Stimulated activated CD8-positive, alpha-beta memory T cell treated with anti-CD3 and anti-CD28 coated beads, Interleukin-4, amount 100 ng/mL, for 48 hours (primary cell): ENCODE data around the gene CSF2RB.

Source experiments
- DNase-seq: peaks from one replicate; pipeline ENCODE4 v3.0.0-alpha.2; 2020

The CSF2RB gene

DNA sequence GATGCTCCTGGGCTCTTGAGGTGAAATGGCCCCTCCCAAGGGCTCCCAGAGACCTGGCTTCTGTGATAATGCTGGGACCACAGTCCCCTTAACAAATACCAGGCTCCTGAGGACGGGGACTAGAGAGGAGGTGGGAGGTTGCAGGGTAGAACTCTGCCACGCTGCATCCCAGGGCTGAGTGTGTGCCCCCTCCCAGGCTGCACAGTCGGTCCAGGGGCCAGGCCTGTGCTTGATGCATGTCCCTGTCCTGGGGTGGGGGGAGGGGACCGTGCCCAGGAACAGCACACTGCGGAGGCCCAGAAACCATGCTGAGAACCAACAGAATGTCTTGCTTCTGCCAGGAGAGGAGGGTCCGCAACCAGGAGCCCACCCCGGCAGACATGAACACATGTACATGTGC, 9.3 kb downstream of the CSF2RB start:
- no peak for DNase-seq

DNA sequence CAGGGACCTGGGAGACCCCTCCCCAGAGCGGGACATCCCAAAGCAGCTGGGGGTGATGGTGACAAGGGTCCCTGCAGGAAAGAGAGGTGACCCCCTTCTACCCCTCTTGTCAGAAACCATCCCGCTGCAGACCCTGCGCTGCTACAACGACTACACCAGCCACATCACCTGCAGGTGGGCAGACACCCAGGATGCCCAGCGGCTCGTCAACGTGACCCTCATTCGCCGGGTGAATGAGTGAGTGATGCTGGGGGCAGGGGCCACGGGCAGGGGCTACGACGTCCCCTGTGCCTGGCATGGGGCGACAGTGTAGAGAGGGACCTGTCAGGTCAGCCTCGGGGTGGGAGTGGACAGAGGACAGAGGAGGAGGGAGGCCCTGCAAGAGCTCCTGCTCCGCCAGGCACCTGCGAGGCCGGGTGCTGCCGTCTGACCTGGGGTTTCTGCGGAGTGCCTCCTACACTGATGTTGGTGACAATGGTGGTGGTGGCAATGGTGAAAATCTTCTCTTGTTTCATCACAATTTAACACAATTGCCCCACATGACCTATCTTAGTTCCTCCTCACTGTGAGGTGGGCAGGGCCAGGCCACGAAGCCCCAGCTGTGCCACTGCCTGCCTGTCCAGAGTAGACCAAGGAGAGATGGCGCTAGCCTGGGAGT, 9.8 kb downstream of the CSF2RB start:
- no peak for DNase-seq

DNA sequence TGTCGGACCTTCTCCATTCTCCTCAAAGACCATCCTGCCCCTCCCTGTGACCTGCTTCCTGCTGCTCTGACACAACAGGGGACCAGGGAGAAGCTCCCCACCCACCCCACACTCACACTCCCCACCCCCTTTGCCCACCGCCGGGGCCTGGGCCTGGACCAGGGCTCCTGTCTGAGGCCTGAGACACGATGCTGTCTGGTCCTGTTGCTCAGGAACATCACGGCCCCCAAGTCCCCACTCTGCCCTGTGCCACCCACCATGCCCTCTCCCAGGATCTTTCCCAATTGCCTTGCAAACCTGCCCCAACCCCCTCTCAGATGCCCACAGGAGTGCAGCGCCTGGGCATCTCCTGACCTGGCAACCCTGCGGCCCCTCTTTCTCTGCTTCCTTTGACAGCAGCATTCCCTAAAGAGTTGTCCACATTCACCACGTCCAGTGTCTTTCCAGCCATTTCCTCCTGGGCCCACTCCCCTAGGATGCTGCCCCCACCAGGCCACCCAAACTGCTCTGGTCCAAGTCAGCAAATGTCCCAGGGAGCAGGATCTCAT, 10.8 kb downstream of the CSF2RB start:
- DNase-seq: no peak

DNA sequence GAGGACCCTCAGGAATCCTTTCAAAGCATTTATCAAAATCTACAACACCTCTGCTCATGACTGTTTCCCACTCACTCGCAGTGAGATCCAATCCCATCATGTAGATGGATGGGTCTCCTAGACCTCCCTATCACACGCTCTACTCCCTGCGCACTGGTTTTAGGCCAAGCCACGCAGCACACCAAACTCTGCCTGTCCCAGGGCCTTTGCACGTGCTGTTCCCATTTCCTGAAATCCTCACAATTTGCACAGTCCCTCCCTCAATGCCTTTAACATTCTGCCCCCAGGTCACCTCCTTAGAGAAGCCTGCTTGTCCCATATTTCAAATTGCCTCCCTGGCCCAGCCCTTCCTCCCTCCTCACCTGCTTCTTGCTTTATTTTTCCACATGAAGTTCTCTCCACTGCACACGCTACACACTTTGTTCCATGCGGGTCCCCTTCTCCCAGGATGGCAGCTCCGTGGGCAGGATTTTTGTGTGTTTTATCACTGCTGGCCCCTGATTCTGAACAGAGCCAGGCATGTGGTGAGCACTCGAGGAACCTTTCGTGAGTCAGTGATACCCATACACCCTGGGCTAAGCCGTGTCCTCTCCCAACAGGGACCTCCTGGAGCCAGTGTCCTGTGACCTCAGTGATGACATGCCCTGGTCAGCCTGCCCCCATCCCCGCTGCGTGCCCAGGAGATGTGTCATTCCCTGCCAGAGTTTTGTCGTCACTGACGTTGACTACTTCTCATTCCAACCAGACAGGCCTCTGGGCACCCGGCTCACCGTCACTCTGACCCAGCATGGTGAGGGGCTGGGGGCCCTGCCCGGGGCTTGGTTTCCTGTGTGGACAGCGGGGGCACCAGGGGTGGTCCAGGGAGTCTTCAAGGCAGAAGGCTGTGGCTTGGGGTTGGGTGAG, 12.2 kb downstream of the CSF2RB start:
- no peak for DNase-seq

DNA sequence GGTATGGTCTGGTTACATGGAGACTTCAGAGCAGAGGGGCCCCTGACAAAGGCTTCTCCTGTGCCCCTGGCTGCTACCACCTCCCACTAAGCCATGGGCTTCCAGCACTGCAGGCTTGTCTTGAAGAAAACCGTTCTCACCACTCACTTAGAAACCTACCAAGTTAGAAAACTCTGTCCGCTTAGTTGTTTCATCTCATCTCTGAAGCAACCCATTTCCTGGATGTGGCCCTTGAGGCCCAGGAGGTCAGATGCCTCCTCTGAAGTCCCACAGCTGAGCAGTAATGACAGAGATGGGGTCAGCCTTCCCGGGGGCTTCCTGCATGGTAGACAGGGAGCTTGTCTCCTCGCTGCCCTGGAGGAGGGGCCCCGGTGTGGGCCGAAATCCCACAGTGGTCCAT, 12.9 kb downstream of the CSF2RB start:
- no peak for DNase-seq

DNA sequence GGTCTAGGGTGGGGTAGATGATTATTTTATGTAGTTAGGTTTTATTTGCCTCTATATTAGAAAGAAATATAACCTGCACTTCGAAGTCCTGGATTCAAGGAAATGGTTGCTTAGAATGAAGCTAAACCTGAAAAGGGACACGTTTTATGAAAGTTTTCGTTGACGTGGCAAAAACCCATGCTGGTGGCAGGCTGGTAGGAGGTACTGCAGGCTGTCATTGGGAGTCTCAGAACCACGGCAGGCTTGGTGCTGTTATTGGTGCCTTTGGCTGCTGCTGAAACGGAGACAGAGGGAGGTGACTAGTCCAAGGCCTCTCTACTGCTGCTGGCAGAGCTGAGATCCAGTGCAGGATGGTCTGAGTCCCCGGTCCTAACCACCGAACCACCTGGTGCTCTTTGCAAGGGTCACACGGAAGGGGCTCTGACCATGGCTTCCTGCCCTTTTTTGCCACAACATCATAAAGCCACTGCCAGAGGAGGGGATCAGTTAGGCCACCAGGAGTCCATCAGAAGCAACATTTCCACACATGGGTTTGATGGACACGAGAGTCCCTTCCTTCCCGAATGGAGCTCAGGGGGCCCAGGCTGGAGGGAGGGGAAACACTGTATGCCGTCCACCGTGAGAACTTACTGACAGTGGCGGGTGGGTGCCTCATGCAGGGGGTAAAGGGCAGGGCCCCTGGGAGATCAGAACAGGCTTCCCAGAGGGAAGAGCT, 13.4 kb downstream of the CSF2RB start:
- no peak for DNase-seq

DNA sequence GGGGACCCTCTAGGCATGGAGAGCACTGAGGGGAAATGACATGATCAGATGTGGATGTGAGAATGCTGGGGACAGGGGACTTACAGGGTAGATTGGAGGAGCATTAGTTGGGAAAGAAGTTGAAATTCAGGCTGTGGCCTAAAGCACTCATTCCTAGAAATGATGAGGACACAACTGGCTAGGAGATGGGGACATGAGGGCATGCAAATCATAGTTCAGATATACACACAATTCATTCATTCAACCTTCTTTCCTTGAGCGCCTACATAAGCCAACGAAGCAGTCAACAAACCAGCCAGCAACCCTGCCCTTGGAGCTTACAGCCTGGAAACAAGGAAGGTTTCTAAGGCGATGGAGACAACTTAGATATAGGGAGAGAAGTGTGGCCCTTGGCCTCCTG, 14.2 kb downstream of the CSF2RB start:
- no peak for DNase-seq

DNA sequence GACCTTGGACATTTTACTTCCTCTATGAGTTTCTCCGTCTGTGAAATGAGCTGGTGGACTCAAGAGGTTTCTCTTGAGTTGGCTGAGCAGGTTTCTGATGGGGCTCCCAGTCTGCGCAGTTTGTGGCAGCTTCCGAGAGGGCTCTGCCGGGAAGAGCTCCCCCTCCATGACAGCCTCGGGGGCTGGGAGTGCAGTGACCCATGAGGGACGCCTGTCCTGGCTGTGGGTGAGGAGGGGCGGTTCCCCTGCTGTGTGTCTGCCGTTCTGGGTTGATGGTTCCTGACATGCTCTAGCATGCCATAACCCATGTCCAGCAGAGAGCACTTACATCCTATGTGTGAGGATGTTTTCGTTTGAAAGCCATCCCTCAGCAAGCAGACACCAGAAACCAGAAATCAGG, 14.8 kb downstream of the CSF2RB start:
- no peak for DNase-seq

DNA sequence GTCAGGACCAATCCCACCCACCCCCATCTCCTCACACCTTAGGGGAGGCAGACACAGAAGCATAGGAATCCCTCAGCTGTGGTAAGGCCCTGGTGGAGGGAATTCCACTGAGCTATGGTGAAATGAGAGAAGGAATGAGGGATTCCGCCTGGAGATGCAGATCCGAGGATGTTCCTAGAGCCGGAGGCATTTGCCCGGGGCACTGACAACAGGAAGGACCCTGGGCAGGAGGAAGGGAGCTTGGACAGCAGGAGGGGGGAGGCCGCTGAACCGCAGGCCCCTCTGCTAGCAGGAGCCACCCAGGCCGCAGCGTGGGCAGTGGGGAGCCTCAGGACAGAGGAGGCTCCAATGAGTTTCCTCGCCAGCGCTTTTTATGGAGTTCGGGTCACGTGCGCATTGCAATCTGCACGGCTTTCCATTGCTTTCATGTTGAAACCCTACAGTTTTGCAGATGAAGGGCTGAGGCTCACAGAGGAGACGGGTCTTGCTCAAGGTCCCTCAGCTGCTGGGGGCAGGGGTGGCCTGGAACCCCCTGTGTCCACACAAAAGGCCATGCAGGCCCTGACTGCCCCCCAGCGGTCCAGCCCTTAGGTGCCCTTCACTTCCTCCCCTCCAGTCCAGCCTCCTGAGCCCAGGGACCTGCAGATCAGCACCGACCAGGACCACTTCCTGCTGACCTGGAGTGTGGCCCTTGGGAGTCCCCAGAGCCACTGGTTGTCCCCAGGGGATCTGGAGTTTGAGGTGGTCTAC, 15.5 kb downstream of the CSF2RB start:
- DNase-seq: no peak

DNA sequence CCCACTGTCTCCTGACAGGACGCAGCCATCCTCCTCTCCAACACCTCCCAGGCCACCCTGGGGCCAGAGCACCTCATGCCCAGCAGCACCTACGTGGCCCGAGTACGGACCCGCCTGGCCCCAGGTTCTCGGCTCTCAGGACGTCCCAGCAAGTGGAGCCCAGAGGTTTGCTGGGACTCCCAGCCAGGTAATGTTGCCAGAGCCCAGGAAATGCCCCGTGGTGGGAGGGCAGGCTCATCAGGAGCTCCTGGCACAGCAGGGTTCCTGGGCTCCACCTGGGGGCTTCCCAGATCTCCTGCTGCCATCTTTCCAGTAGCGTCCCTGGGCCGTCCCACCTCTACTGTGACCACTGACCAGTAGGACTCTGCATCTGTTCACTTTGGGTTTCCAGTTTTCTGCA, 16.2 kb downstream of the CSF2RB start:
- DNase-seq: no peak

DNA sequence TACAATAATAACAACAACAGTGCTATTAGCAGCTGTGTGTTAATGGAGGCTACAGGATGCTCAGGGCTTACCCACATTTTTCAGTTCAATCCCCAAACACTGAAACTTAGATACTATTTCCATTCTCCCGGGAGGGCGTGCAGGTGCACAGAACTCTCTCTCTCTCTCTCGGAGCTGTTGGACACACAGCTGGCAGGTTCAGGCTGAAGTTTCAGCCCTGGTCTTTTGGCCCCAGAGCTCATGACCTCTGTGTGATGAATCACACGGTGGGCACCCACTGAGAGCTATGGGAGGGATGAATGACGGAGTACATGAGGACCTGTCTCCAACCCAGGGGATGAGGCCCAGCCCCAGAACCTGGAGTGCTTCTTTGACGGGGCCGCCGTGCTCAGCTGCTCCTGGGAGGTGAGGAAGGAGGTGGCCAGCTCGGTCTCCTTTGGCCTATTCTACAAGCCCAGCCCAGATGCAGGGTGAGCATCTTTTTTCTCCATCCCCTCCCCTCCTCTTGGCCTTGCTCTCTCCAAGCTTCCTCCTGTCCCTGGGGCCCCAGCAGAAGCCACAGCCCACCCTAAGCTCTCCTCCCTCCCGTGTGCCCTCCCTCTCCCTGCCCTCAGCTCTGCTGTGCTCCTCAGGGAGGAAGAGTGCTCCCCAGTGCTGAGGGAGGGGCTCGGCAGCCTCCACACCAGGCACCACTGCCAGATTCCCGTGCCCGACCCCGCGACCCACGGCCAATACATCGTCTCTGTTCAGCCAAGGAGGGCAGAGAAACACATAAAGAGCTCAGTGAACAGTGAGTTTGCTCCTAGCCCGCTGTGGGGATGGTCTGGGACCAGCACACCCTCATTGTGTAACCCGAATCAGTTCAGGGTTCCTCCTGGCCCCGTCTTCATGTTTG, 16.9 kb downstream of the CSF2RB start:
- DNase-seq: no peak

DNA sequence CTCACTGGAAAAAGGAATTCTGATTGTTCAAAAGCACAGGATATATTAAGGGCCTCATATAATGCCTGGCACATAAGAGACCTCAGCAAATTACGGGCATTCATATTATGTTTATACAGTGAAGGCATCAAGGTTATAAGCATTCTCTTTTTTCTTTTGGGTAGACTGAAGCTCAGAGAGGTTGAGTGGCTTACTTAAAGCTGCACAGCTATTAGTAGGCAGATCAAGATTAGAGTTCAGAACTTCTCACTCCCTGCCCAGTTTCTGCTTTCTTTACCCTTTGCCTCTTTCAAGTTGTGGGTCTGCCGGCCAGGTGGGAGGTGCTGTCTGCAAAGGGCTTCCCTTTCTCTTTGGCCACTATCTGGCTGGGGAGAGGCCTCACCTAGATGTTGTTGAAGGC, 18.0 kb downstream of the CSF2RB start:
- no peak for DNase-seq

DNA sequence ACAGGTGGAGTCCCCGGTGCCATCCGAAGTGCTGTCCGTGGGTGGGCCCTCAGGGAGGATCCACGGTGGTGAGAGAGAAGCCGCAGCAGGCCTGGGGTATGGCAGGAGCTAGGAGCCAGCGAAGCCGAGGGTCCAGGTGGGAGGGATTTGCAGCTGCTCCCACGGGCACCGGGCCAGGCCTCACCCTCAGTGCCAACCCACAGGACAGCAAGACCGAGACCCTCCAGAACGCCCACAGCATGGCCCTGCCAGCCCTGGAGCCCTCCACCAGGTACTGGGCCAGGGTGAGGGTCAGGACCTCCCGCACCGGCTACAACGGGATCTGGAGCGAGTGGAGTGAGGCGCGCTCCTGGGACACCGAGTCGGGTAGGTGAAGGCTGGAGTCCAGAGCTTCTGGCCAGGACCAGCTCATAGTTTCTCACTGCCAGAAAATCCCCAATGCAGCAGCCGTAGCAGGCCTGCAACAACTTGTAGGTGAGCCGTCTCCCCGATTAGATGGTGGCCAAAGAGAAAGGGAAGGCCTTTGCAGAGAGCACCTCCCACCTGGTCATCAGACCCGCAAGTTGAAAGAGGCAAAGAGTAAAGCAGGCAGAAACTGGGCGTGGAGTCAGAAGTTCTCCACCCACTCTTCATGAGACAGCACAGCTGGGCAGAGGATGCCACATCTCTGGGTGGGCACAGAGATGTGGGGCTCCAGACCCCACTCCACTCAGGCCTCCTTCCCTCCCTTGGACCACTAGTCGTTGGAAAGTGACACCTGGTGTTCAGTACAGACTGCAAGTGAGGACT, 20.4 kb downstream of the CSF2RB start:
- DNase-seq: no peak

DNA sequence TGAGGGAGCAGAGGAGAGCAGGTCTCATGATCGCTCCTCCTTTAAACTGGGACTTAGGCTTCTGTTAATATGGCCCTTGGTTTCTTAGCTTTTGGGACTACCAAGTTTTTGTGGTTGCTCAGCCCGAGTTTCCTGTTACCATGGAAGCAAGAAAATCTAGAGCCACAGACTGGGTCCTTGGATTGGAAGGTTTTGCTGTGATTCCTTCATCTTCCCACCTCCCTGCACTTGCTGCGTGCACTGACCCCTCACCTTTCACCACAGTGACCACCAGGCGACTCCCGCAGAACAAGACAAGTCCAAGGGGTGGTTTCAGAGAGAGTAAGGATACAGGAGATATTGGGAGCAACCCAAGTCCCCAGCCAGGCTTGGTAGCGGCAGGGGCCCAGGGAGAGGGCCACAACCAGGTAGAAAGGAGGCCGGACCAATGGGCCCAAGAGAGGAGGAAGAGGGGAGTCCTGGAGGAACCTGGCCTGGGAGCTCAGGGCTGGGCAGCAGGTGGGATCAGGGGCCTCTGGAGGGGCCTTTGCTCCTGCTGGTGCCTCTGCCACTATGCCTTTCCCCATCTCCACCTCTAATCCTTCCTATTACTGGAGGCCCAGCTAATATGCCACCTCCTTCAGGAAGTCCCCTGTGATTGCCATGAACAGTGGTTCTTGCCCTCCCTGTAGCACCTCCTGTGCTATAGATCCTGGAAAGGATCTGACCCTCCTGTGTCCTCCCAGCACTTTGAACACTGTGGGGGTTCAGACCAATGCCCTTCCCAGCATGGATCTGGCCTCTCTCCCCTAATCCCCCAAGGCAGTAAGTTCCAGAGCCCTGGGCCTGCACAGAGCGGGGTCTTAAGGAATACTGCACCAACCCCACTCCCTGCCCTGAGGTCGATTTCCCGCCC, 21.2 kb downstream of the CSF2RB start:
- DNase-seq: no peak

DNA sequence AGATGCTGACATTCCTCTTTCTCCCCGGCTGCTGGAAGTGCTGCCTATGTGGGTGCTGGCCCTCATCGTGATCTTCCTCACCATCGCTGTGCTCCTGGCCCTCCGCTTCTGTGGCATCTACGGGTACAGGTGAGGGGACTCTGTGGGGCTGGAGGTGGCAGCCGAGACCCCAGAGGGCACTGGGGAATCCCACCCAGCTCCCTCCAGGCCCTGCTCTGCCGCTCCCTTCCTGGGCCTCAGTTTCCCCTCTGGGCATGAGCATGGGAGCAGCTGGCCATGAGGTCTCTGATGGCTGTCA, 21.8 kb downstream of the CSF2RB start:
- DNase-seq: no peak

DNA sequence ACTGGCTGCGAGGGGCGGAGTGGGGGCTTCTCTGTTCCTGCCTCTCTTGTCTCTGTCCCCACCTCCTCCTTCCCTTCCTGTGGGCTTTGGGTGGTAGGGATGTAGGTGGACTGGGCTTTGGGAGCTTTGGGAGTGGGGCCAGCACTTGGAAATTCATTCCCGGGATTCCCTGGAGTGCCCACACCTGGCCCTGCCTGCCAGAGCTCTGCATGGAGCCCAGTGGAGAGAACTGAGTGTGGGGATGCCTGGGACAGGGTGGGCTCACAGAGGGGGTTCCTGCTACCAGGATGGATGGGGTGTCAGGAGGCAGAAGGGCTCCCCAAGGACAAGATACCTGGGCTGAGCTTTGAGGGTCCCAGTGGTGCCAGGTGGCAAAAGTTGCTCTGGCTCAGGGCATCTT, 22.3 kb downstream of the CSF2RB start:
- DNase-seq: no peak

DNA sequence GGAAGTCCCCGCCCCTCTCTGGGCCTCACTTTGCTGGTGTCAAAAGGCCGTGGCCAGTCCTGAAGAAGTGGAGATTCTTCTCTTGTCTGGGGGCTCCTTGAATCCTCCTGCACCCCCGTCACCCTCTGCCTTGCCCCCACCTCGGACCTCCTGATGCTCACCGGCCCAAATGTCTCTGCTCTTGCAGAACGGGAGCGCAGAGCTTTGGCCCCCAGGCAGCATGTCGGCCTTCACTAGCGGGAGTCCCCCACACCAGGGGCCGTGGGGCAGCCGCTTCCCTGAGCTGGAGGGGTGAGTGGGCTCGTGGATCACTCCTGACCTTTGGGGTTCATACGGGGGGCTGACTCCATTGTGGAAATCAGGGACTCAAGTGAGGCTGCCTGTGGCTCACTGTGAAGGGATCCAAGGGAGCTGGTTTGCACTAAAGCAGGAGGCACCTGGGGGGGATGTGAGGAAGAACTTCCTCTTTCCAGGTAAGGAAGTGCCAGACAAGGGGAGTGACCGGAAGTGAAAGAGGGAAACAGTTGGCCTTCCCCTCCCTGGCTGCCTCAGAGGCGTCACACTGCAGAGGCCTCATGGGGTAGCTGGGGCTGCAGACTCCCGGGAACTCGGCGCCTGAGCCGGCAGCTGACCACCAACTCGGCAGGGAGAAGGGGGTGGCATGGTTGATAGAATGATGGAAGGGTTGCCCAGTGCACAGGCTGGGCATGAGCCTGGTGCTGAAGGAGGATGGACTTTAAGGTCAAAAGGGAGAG, 23.1 kb downstream of the CSF2RB start:
- DNase-seq: no peak

DNA sequence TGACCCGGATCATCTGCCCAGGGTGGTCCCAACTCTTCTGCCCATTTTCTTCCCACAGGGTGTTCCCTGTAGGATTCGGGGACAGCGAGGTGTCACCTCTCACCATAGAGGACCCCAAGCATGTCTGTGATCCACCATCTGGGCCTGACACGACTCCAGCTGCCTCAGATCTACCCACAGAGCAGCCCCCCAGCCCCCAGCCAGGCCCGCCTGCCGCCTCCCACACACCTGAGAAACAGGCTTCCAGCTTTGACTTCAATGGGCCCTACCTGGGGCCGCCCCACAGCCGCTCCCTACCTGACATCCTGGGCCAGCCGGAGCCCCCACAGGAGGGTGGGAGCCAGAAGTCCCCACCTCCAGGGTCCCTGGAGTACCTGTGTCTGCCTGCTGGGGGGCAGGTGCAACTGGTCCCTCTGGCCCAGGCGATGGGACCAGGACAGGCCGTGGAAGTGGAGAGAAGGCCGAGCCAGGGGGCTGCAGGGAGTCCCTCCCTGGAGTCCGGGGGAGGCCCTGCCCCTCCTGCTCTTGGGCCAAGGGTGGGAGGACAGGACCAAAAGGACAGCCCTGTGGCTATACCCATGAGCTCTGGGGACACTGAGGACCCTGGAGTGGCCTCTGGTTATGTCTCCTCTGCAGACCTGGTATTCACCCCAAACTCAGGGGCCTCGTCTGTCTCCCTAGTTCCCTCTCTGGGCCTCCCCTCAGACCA, 24.0 kb downstream of the CSF2RB start:
- no peak for DNase-seq

DNA sequence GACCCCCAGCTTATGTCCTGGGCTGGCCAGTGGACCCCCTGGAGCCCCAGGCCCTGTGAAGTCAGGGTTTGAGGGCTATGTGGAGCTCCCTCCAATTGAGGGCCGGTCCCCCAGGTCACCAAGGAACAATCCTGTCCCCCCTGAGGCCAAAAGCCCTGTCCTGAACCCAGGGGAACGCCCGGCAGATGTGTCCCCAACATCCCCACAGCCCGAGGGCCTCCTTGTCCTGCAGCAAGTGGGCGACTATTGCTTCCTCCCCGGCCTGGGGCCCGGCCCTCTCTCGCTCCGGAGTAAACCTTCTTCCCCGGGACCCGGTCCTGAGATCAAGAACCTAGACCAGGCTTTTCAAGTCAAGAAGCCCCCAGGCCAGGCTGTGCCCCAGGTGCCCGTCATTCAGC, 24.6 kb downstream of the CSF2RB start:
- DNase-seq: no peak
